Mesendoderm (in vitro differentiated cells): ENCODE results near the gene KIF22.

Experiments used
- DNase-seq: peaks from one replicate; pipeline ENCODE4 v3.0.0; 2013
- H2AK5ac ChIP-seq: 2 replicates; pipeline ENCODE4 v1.6.1; 2013; ENCODE audit warnings: low read length, inconsistent platforms
- H2BK120ac ChIP-seq: 2 replicates; pipeline ENCODE4 v1.6.1; 2013; ENCODE audit warnings: low read depth, mild to moderate bottlenecking, low read length, moderate library complexity, mixed read lengths
- H2BK15ac ChIP-seq: replicated peaks from 2 replicates; pipeline ENCODE4 v1.6.1; 2013; ENCODE audit warnings: low read depth, mild to moderate bottlenecking, moderate library complexity
- H2BK5ac ChIP-seq: 2 replicates; pipeline ENCODE4 v1.6.1; 2013; ENCODE audit warnings: low read length, inconsistent platforms
- H3K18ac ChIP-seq: 2 replicates; pipeline ENCODE4 v1.6.1; 2013; ENCODE audit warnings: mild to moderate bottlenecking, low read length, mixed read lengths
- H3K23ac ChIP-seq: one replicate; pipeline ENCODE4 v1.6.1; 2013; ENCODE audit warnings: low read length
- H3K27ac ChIP-seq: 2 replicates; pipeline ENCODE4 v1.5.1; 2013; ENCODE audit warnings: low read depth, mild to moderate bottlenecking, inconsistent platforms, low read length, moderate library complexity
- H3K27me3 ChIP-seq: 2 replicates; pipeline ENCODE4 v1.6.1; 2013; ENCODE audit warnings: low read length, control low read depth, mild to moderate bottlenecking, inconsistent platforms; ENCODE audit not compliant: insufficient read depth, poor library complexity
- H3K36me3 ChIP-seq: 2 replicates; pipeline ENCODE4 v1.6.1; 2013; ENCODE audit warnings: low read length, inconsistent platforms; ENCODE audit not compliant: control insufficient read depth, insufficient read depth
- H3K4ac ChIP-seq: one replicate; pipeline ENCODE4 v1.6.1; 2013; ENCODE audit warnings: low read depth, mild to moderate bottlenecking, low read length, moderate library complexity
- H3K4me1 ChIP-seq: 2 replicates; pipeline ENCODE4 v1.6.1; 2013; ENCODE audit warnings: low read depth, low read length, inconsistent platforms; ENCODE audit not compliant: control insufficient read depth
- H3K4me2 ChIP-seq: 2 replicates; pipeline ENCODE4 v1.6.1; 2013; ENCODE audit warnings: low read length
- H3K4me3 ChIP-seq: 2 replicates; pipeline ENCODE4 v1.5.1; 2013; ENCODE audit warnings: mild to moderate bottlenecking, low read length
- H3K56ac ChIP-seq: one replicate; pipeline ENCODE4 v1.6.1; 2013; ENCODE audit warnings: low read length
- H3K79me1 ChIP-seq: 2 replicates; pipeline ENCODE4 v1.6.1; 2013; ENCODE audit warnings: low read length, inconsistent platforms
- H3K79me2 ChIP-seq: 2 replicates; pipeline ENCODE4 v1.6.1; 2013; ENCODE audit warnings: mild to moderate bottlenecking, low read length; ENCODE audit not compliant: control insufficient read depth, insufficient read depth
- H3K9ac ChIP-seq: 2 replicates; pipeline ENCODE4 v1.6.1; 2013; ENCODE audit warnings: low read length, inconsistent platforms
- H4K5ac ChIP-seq: one replicate; pipeline ENCODE4 v1.6.1; 2013; ENCODE audit warnings: low read length
- H4K8ac ChIP-seq: one replicate; pipeline ENCODE4 v1.6.1; 2013; ENCODE audit warnings: low read depth, mild to moderate bottlenecking, control low read depth, low read length, moderate library complexity
- WGBS: extraction: QIAGEN DNeasy Blood & Tissue Kit; methylation state at CpG from one replicate; pipeline ENCODE4 v1.1.7; 2013; ENCODE audit warnings: low lambda C conversion rate, missing lambda C conversion rate; ENCODE audit not compliant: insufficient coverage; ENCODE audit errors: extremely low coverage; 5-methylcytosine and 5-hydroxymethylcytosine counted together

Gene KIF22

DNA sequence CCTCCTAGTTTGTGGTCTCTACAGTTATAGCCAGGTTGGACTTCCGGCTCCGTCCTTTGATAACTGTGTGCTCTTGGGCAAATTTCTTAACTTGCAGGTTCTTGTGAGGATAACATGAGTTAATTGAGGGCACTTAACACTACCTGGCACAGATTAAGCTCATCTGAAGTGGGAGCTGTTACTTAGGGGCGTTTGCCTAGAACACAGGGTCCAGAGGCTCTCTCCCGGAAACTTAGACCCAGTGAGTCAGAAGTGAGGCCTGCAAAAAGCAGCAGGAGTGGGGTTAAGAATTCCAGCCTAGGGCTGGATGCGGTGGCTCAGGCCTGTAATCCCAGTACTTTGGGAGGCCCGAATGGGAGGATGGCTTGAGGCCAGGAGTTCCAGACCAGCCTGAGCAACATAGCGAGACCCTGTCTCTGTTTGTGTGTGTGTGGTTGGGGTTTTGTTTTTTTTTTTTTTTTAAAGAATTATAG, 31.1 kb downstream of the KIF22 start:
- Histone ChIP-seq H3K56ac (no peak overlapping the region), H3K27ac (no peak overlapping the region), H3K79me1 (peaks cover 5% of the 10 kb centered on the region), H3K4ac (no peak overlapping the region), H3K18ac (no peak overlapping the region), H3K36me3 (peaks cover 2% of the 10 kb centered on the region), H3K9ac (no peak overlapping the region), H2BK120ac (no peak overlapping the region), H3K4me3 (no peak overlapping the region), H3K27me3 (no peaks in the 10 kb centered on the region), H2BK5ac (no peak overlapping the region), H3K79me2 (peaks cover 9% of the 10 kb centered on the region), H3K4me2 (no peak overlapping the region), H2BK15ac (no peak overlapping the region), H2AK5ac (no peak overlapping the region), H4K5ac (no peak overlapping the region), H3K4me1 (peaks cover 8% of the 10 kb centered on the region), H3K23ac (no peak overlapping the region), H4K8ac (no peak overlapping the region)
- peak; percentile 60 for DNase-seq
- no CpG with 5 or more reads among the region's 7 CpGs for WGBS

GRCh38 chr16:29824589-29825144, 34.1 kb downstream of the KIF22 start:
- no peaks in the 10 kb centered on the region for H3K36me3 ChIP-seq
- H3K4me3 ChIP-seq, result no peak overlapping the region
- H4K8ac ChIP-seq, result no peak overlapping the region
- no peak overlapping the region for H2BK15ac ChIP-seq
- H3K27ac ChIP-seq, result no peak overlapping the region
- no peaks in the 10 kb centered on the region for H3K79me1 ChIP-seq
- no peak overlapping the region for H3K23ac ChIP-seq
- no peaks in the 10 kb centered on the region for H3K27me3 ChIP-seq
- H3K9ac ChIP-seq, result no peak overlapping the region
- H2BK5ac ChIP-seq, result no peak overlapping the region
- no CpG with 5 or more reads among the region's 7 CpGs for WGBS
- no peak overlapping the region for H3K4me2 ChIP-seq
- no peak overlapping the region for H3K56ac ChIP-seq
- no peak overlapping the region for H4K5ac ChIP-seq
- no peak overlapping the region for H3K4ac ChIP-seq
- H3K4me1 ChIP-seq, result peaks cover 8% of the 10 kb centered on the region
- no peak overlapping the region for H2AK5ac ChIP-seq
- H3K18ac ChIP-seq, result no peak overlapping the region
- H3K79me2 ChIP-seq, result no peaks in the 10 kb centered on the region
- no peak for DNase-seq
- no peak overlapping the region for H2BK120ac ChIP-seq

DNA sequence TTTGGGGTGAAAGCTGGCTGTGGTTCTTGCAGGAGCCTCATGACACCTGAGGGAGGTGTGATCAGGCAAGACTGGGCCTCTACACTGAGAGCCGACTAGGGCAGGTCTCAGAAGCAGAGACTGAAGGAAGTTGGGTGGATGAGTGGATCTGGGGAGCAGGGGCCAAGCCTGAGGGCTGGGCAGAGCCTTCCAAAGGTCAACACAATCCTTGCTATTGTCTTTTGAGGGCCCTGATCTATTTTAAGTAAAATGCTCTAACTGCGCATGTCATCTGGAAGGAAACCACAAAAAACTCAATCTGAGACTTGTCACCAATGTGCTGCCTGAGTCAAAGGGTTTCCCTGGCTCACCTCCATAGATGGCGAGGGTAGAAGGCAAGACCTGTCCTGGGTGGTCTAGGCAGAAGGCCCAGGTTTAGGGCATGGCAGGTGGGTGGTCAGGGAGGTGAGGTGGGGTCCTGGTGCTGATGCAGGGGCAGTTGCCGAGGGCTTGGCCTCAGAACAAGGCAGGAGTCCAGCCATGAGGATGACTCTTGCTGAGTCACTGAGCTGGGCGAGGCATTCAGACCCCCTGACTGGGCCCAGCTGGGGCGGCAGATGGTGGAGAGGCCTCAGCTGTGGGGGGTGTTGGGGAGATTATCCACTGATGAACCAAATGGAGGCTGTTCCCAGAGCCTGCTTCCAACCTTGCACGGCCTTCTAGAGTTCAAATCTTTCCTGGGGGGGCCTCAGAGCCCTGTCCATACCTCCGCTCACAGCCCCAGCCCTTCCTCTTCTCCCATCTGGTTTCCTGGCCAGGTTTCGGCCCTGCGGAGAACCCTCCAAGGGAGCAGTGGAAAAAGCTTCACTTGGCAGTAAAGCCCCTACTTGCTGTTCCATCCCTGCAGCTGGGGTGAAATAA, 34.8 kb downstream of the KIF22 start:
- no peak overlapping the region for H3K4me3 ChIP-seq
- H3K36me3 ChIP-seq, result no peaks in the 10 kb centered on the region
- H3K23ac ChIP-seq, result no peak overlapping the region
- H4K8ac ChIP-seq, result no peak overlapping the region
- H2BK120ac ChIP-seq, result no peak overlapping the region
- peak; percentile 47 for DNase-seq
- H3K79me2 ChIP-seq, result no peaks in the 10 kb centered on the region
- peak overlapping the region; percentile 54 for H2BK5ac ChIP-seq
- no peak overlapping the region for H4K5ac ChIP-seq
- H2BK15ac ChIP-seq, result no peak overlapping the region
- H3K27me3 ChIP-seq, result no peaks in the 10 kb centered on the region
- no peak overlapping the region for H3K4me2 ChIP-seq
- H3K9ac ChIP-seq, result no peak overlapping the region
- WGBS, result no CpG with 5 or more reads among the region's 10 CpGs
- H3K79me1 ChIP-seq, result no peaks in the 10 kb centered on the region
- no peak overlapping the region for H3K4ac ChIP-seq
- peak overlapping the region; percentile 77 for H3K56ac ChIP-seq
- H3K18ac ChIP-seq, result no peak overlapping the region
- H3K4me1 ChIP-seq, result peaks cover 8% of the 10 kb centered on the region
- H3K27ac ChIP-seq, result no peak overlapping the region
- H2AK5ac ChIP-seq, result no peak overlapping the region

GRCh38 chr16:29826342-29826695, 35.8 kb downstream of the KIF22 start:
- Histone ChIP-seq H2AK5ac (no peak overlapping the region), H3K27me3 (no peaks in the 10 kb centered on the region), H3K79me1 (no peaks in the 10 kb centered on the region), H3K18ac (no peak overlapping the region), H2BK120ac (no peak overlapping the region), H3K36me3 (no peaks in the 10 kb centered on the region), H4K5ac (no peak overlapping the region), H3K56ac (no peak overlapping the region), H2BK5ac (no peak overlapping the region), H3K4me3 (no peak overlapping the region), H4K8ac (no peak overlapping the region), H3K4me1 (peaks cover 8% of the 10 kb centered on the region), H3K4me2 (no peak overlapping the region), H3K79me2 (no peaks in the 10 kb centered on the region), H2BK15ac (no peak overlapping the region), H3K27ac (no peak overlapping the region), H3K4ac (no peak overlapping the region), H3K9ac (no peak overlapping the region), H3K23ac (no peak overlapping the region)
- DNase-seq, result no peak
- WGBS, result no CpG with 5 or more reads among the region's 8 CpGs

DNA sequence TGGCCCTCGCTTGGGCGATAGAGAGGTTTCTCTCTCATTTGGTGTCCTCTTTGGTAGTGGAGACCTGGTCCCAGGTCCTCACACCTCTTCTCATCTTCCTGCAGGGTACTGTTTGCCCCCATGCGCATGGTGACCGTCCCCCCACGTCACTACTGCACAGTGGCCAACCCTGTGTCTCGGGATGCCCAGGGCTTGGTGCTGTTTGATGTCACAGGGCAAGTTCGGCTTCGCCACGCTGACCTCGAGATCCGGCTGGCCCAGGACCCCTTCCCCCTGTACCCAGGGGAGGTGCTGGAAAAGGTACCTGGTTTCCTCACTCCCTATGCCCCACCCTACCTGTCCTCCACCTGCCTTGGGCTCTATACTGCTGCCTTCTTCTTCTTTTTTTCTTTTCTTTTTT, 40.2 kb downstream of the KIF22 start:
- no peaks in the 10 kb centered on the region for H3K79me1 ChIP-seq
- H3K4ac ChIP-seq, result no peak overlapping the region
- no peak overlapping the region for H2BK15ac ChIP-seq
- H3K4me3 ChIP-seq, result no peak overlapping the region
- H3K36me3 ChIP-seq, result no peaks in the 10 kb centered on the region
- no peak overlapping the region for H3K9ac ChIP-seq
- WGBS, result no CpG with 5 or more reads among the region's 11 CpGs
- no peak for DNase-seq
- H4K5ac ChIP-seq, result no peak overlapping the region
- H3K23ac ChIP-seq, result no peak overlapping the region
- H2BK120ac ChIP-seq, result no peak overlapping the region
- no peaks in the 10 kb centered on the region for H3K79me2 ChIP-seq
- H4K8ac ChIP-seq, result no peak overlapping the region
- no peak overlapping the region for H3K56ac ChIP-seq
- H2AK5ac ChIP-seq, result no peak overlapping the region
- H3K4me2 ChIP-seq, result no peak overlapping the region
- H3K27ac ChIP-seq, result no peak overlapping the region
- no peaks in the 10 kb centered on the region for H3K27me3 ChIP-seq
- H3K4me1 ChIP-seq, result no peaks in the 10 kb centered on the region
- no peak overlapping the region for H3K18ac ChIP-seq
- no peak overlapping the region for H2BK5ac ChIP-seq
